SK-N-SH (cell line): Measurements from ENCODE around the gene ACACA. TPM values are rescaled to one million over a fixed set of nuclear protein-coding genes. Genes with fewer than 3 reads are reported as not detected.

Experiments
- CTCF ChIA-PET: fragments of 300-600, 350-600 bp; formaldehyde crosslinking; extraction: SDS; loops from one replicate; lab custom pipeline; 2021; lab: Yijun Ruan, JAX
- POLR2A ChIA-PET: fragments of 350-600 bp; sonication (Branson Sonifier 250); formaldehyde crosslinking; extraction: SDS; loops from one replicate; lab custom pipeline; 2020; ENCODE audit warnings: antibody characterized with exemption, inconsistent platforms; lab: Yijun Ruan, JAX
- DNase-seq: peaks from one replicate; pipeline ENCODE4 v3.0.0; 2012
- H2AFZ ChIP-seq: fragments of 200-600 bp; sonication (generic); 2 replicates; pipeline ENCODE4 v1.8.1; 2016; ENCODE audit warnings: antibody characterized with exemption, mild to moderate bottlenecking, low read depth
- H3F3A ChIP-seq: fragments of 200-600 bp; sonication (generic); replicated peaks from 2 replicates; pipeline ENCODE3; 2016; ENCODE audit warnings: antibody characterized with exemption, mild to moderate bottlenecking; ENCODE audit not compliant: insufficient read depth
- H3K27ac ChIP-seq, 2 experiments: fragments of 200-500 bp in 1 of 2; fragments of 200-600 bp in 1 of 2; sonication (Bioruptor generic) in 1 of 2; sonication (generic), shearing (Covaris generic) in 1 of 2; 2 replicates each; pipeline versions ENCODE4 v1.5.1 to v1.6.1; 2014 to 2016; ENCODE audit warnings: low read depth in 2 of 2, inconsistent platforms in 1 of 2, low read length in 1 of 2, mild to moderate bottlenecking in 1 of 2, mixed read lengths in 1 of 2
- H3K27me3 ChIP-seq: fragments of 200-600 bp; sonication (generic), shearing (Covaris generic); 2 replicates; pipeline ENCODE4 v1.6.1; 2016; ENCODE audit warnings: mixed run types; ENCODE audit not compliant: insufficient read depth
- H3K36me3 ChIP-seq, 2 experiments: fragments of 200-500 bp in 1 of 2; fragments of 200-600 bp in 1 of 2; sonication (Bioruptor generic) in 1 of 2; sonication (generic) in 1 of 2; replicated peaks in 1 of 2; 2 replicates each; pipeline versions ENCODE3 to v1.5.1; 2014 to 2016; ENCODE audit warnings: low read length in 1 of 2, mild to moderate bottlenecking in 1 of 2; ENCODE audit not compliant: insufficient read depth in 2 of 2, control insufficient read depth in 1 of 2
- H3K4me1 ChIP-seq, 2 experiments: fragments of 200-500 bp in 1 of 2; fragments of 200-600 bp in 1 of 2; sonication (Bioruptor generic) in 1 of 2; sonication (generic), shearing (Covaris generic) in 1 of 2; 2 replicates each; pipeline versions ENCODE4 v1.5.1 to v1.6.1; 2014 to 2016; ENCODE audit warnings: low read depth in 1 of 2, low read length in 1 of 2, mixed run types in 1 of 2; ENCODE audit not compliant: insufficient read depth in 2 of 2, control insufficient read depth in 1 of 2
- H3K4me2 ChIP-seq: fragments of 200-600 bp; sonication (generic), shearing (Covaris generic); 2 replicates; pipeline ENCODE4 v1.6.1; 2017; ENCODE audit warnings: mixed run types
- H3K4me3 ChIP-seq, 2 experiments: fragments of 200-500 bp in 1 of 2; fragments of 200-600 bp in 1 of 2; sonication (Bioruptor generic) in 1 of 2; sonication (generic), shearing (Covaris generic) in 1 of 2; 2 replicates each; pipeline versions ENCODE4 v1.5.1 to v1.8.1; 2014 to 2016; ENCODE audit warnings: low read depth in 2 of 2, inconsistent platforms in 1 of 2, low read length in 1 of 2, mild to moderate bottlenecking in 1 of 2, mixed read lengths in 1 of 2, moderate library complexity in 1 of 2
- H3K79me2 ChIP-seq: fragments of 200-600 bp; sonication (generic); 2 replicates; pipeline ENCODE4 v1.8.1; 2017; ENCODE audit warnings: mild to moderate bottlenecking; ENCODE audit not compliant: insufficient read depth
- H3K9ac ChIP-seq: fragments of 200-600 bp; sonication (generic); 2 replicates; pipeline ENCODE4 v1.6.1; 2017; ENCODE audit warnings: mixed run types
- H3K9me2 ChIP-seq: fragments of 200-600 bp; sonication (generic); 2 replicates; pipeline ENCODE4 v1.6.1; 2017; ENCODE audit warnings: mixed run types
- H3K9me3 ChIP-seq: fragments of 200-600 bp; sonication (generic); 2 replicates; pipeline ENCODE4 v1.6.1; 2017; ENCODE audit warnings: mixed run types, mild to moderate bottlenecking, moderate library complexity
- H4K20me1 ChIP-seq: fragments of 200-600 bp; sonication (generic); 2 replicates; pipeline ENCODE4 v1.6.1; 2017; ENCODE audit warnings: mild to moderate bottlenecking, mixed run types; ENCODE audit not compliant: insufficient read depth
- EP300 ChIP-seq, 2 experiments: IDR thresholded peaks; 2 replicates each; pipeline versions ENCODE4 v1.4.0 to v1.6.1; 2012; ENCODE audit warnings: borderline replicate concordance in 1 of 2, low read depth in 1 of 2, low read length in 1 of 2
- FOXM1 ChIP-seq: IDR thresholded peaks from 2 replicates; pipeline ENCODE4 v1.4.0; 2012; ENCODE audit warnings: low read depth, mild to moderate bottlenecking
- GATA2 ChIP-seq: sonication (generic); formaldehyde crosslinking; IDR thresholded peaks from 2 replicates; pipeline ENCODE4 v1.5.0; 2020; ENCODE audit warnings: mild to moderate bottlenecking, missing genetic modification reagents
- PBX3 ChIP-seq: IDR thresholded peaks from 2 replicates; pipeline ENCODE4; 2012
- RCOR1 ChIP-seq: fragments of 150-350 bp; IDR thresholded peaks from 2 replicates; pipeline ENCODE4 v1.6.1; 2017; ENCODE audit warnings: antibody characterized with exemption, low read length
- TEAD4 ChIP-seq: IDR thresholded peaks from 2 replicates; pipeline ENCODE4 v1.4.0; 2012; ENCODE audit warnings: mild to moderate bottlenecking, borderline replicate concordance; ENCODE audit not compliant: insufficient read depth
- USF2 ChIP-seq: fragments of 150-350 bp; IDR thresholded peaks from 2 replicates; pipeline ENCODE4 v1.6.1; 2017; ENCODE audit warnings: antibody characterized with exemption, low read length, low read depth, borderline replicate concordance
- YY1 ChIP-seq: IDR thresholded peaks from 2 replicates; pipeline ENCODE4 v1.4.0; 2012; ENCODE audit warnings: low read depth, mild to moderate bottlenecking
- WGBS: methylation state at CpG from one replicate; pipeline ENCODE4 v1.1.6; 2017; ENCODE audit warnings: low lambda C conversion rate; 5-methylcytosine and 5-hydroxymethylcytosine counted together
- polyA plus RNA-seq, 3 experiments: library from polyadenylated mRNA; depleted of rRNA; stranded (reverse); fragments of >200 nt; gene quantifications; 2 replicates each; pipeline ENCODE4 v1.2.3, GENCODE V29; 2012
- TF ChIP-seq, protein P1 (sequence below): fragments of 150-350 bp; IDR thresholded peaks from 2 replicates; pipeline ENCODE4 v1.6.1; 2016; ENCODE audit warnings: mild to moderate bottlenecking, low read depth, low read length
- TF ChIP-seq, protein P2 (sequence below): IDR thresholded peaks from 2 replicates; pipeline ENCODE4 v1.4.0; 2012; ENCODE audit warnings: low read depth
- TF ChIP-seq, protein P3 (sequence below): fragments of 200-600 bp; sonication (generic); IDR thresholded peaks from 2 replicates; pipeline ENCODE4 v1.6.1; 2017; ENCODE audit warnings: antibody characterized with exemption, mild to moderate bottlenecking, moderate library complexity

The ACACA gene
- polyA plus RNA-seq, 1 of the 3 experiments (the other 2 are of a cell fraction), result 27.2 TPM

- Histone ChIP-seq H3K9me2 (no peaks in the 10 kb centered on the region), H3K27me3 (no peaks in the 10 kb centered on the region)
- TF ChIP-seq RCOR1 (0 out of 2 replicates have a peak, but pooled peaks have one; percentile 22), EP300 (IDR thresholded peaks at IDR 0.05; ENCODE audit: borderline replicate concordance in 1 of 2, low read depth in 1 of 2, low read length in 1 of 2) (peak in 1 of 2 experiments; percentile 19; a peak in 1 of 4 replicates), GATA2 (peak; percentile 77)
- TF ChIP-seq, protein P1, sequence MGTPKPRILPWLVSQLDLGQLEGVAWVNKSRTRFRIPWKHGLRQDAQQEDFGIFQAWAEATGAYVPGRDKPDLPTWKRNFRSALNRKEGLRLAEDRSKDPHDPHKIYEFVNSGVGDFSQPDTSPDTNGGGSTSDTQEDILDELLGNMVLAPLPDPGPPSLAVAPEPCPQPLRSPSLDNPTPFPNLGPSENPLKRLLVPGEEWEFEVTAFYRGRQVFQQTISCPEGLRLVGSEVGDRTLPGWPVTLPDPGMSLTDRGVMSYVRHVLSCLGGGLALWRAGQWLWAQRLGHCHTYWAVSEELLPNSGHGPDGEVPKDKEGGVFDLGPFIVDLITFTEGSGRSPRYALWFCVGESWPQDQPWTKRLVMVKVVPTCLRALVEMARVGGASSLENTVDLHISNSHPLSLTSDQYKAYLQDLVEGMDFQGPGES, result no peak
- TF ChIP-seq, all 33 proteins: peak for 3
- ChIA-PET POLR2A (no interaction called here), CTCF (interaction anchor here (0.6 to 2.8 kb wide), 6 partner anchors 14 to 251 kb away, joined by 3 to 10 read pairs (median 6); no protein-coding TSS in a partner anchor)
- no peak for DNase-seq
- Histone ChIP-seq H3K36me3 (peaks cover 22 to 78% of the 10 kb centered on the region in 2 experiments), H3K9me3 (no peaks in the 10 kb centered on the region), H3F3A (no peaks in the 10 kb centered on the region), H3K9ac (no peak overlapping the region), H3K4me3 (no peak overlapping the region), H3K79me2 (no peaks in the 10 kb centered on the region), H4K20me1 (no peaks in the 10 kb centered on the region), H3K4me2 (no peak overlapping the region), H2AFZ (no peak overlapping the region), H3K27ac (peak overlapping the region in 1 of 2 experiments; percentile 34; a peak in 1 of 4 replicates), H3K4me1 (peaks cover 0 to 11% of the 10 kb centered on the region in 2 experiments; a peak in 2 of 4 replicates)
- 90% methylated on average over 4 of the region's 4 CpGs for WGBS
Measured at GRCh38 chr17:37124821-37125173, 281.8 kb downstream of the ACACA start.

- Histone ChIP-seq H3K4me2 (no peak overlapping the region), H3K9ac (no peak overlapping the region), H3K9me2 (no peaks in the 10 kb centered on the region), H2AFZ (no peak overlapping the region), H3K27me3 (no peaks in the 10 kb centered on the region), H3K4me3 (no peak overlapping the region), H3K9me3 (no peaks in the 10 kb centered on the region), H3K27ac (peak overlapping the region in 1 of 2 experiments; percentile 34; a peak in 1 of 4 replicates), H3K4me1 (peaks cover 0 to 11% of the 10 kb centered on the region in 2 experiments; a peak in 2 of 4 replicates), H3K79me2 (no peaks in the 10 kb centered on the region), H3K36me3 (peaks cover 22 to 72% of the 10 kb centered on the region in 2 experiments), H4K20me1 (no peaks in the 10 kb centered on the region), H3F3A (no peaks in the 10 kb centered on the region)
- ChIA-PET POLR2A (no interaction called here), CTCF (interaction anchor here (0.6 to 2.8 kb wide), 9 partner anchors 9 to 251 kb away, joined by 3 to 10 read pairs (median 3); no protein-coding TSS in a partner anchor)
- TF ChIP-seq, protein P2, sequence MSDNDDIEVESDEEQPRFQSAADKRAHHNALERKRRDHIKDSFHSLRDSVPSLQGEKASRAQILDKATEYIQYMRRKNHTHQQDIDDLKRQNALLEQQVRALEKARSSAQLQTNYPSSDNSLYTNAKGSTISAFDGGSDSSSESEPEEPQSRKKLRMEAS, result no peak
- TF ChIP-seq PBX3, result no peak
- TF ChIP-seq, protein P3, sequence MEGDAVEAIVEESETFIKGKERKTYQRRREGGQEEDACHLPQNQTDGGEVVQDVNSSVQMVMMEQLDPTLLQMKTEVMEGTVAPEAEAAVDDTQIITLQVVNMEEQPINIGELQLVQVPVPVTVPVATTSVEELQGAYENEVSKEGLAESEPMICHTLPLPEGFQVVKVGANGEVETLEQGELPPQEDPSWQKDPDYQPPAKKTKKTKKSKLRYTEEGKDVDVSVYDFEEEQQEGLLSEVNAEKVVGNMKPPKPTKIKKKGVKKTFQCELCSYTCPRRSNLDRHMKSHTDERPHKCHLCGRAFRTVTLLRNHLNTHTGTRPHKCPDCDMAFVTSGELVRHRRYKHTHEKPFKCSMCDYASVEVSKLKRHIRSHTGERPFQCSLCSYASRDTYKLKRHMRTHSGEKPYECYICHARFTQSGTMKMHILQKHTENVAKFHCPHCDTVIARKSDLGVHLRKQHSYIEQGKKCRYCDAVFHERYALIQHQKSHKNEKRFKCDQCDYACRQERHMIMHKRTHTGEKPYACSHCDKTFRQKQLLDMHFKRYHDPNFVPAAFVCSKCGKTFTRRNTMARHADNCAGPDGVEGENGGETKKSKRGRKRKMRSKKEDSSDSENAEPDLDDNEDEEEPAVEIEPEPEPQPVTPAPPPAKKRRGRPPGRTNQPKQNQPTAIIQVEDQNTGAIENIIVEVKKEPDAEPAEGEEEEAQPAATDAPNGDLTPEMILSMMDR, result no peak
- no peak for TF ChIP-seq FOXM1
- TF ChIP-seq TEAD4, result no peak
- no peak for TF ChIP-seq YY1
- TF ChIP-seq, protein P1, result no peak
- no peak for TF ChIP-seq USF2
- DNase-seq, result no peak
- 95% methylated on average over 7 of the region's 7 CpGs for WGBS
Measured at GRCh38 chr17:37123941-37124820, 282.5 kb downstream of the ACACA start.
